ENCODE data around the gene RAB24.

- TF ChIP-seq CTCF (IDR thresholded peaks at IDR 0.05) = no peak
- TF ChIP-seq POLR2AphosphoS5 (IDR thresholded peaks at IDR 0.05; ENCODE audit: low read depth, low read length) = no peak
- TF ChIP-seq REST (IDR thresholded peaks at IDR 0.05; ENCODE audit: insufficient read depth in 1 of 2, low read depth in 2 of 2, low read length in 1 of 2) = no peak
- no peak for TF ChIP-seq TCF7L2 (IDR thresholded peaks at IDR 0.05; ENCODE audit: low read depth, low read length)
These were observed 47.2 kb downstream of the RAB24 start for GRCh38 chr5:177256296-177256695.

All from Panc1 (cell line).